ENCODE data around the gene CEP112. TPM values are rescaled to one million over a fixed set of nuclear protein-coding genes. Genes with fewer than 3 reads are reported as not detected.

The CEP112 gene
- total and polyA plus RNA-seq, 3 donors from 2014 or later: 50.2 to 107 (median 78.8) TPM

GRCh38 chr17:65856865-65857264 is 335.1 kb downstream of the CEP112 start:
- Histone ChIP-seq H3K36me3 (ENCODE audit: low read depth, missing control alignments) (no peaks in the 10 kb centered on the region), H3K9me3 (no peaks in the 10 kb centered on the region), H3K27ac (no peak overlapping the region), H3K4me1 (no peaks in the 10 kb centered on the region), H3K4me3 (no peak overlapping the region), H3K27me3 (no peaks in the 10 kb centered on the region)
- DNase-seq: no peak
- WGBS, 2 donors: 90 to 96% methylated on average over 2 of the region's 2 CpGs
- intact Hi-C loops (cut with DNase I; ENCODE audit: low total_unique reads): no loop called here
- TF ChIP-seq CTCF (IDR thresholded peaks at IDR 0.05) (no peak), POLR2A (IDR thresholded peaks at IDR 0.05) (no peak)

- WGBS, 2 donors: 92 to 97% methylated on average over 4 of the region's 4 CpGs
- intact Hi-C loops (cut with DNase I; ENCODE audit: low total_unique reads): no loop called here
- H3K4me1 ChIP-seq: no peaks in the 10 kb centered on the region
- no peaks in the 10 kb centered on the region for H3K36me3 ChIP-seq (ENCODE audit: low read depth, missing control alignments)
- TF ChIP-seq POLR2A (IDR thresholded peaks at IDR 0.05) (no peak), CTCF (IDR thresholded peaks at IDR 0.05) (no peak)
- no peaks in the 10 kb centered on the region for H3K27me3 ChIP-seq
- H3K9me3 ChIP-seq: no peaks in the 10 kb centered on the region
- no peak for DNase-seq
- H3K4me3 ChIP-seq: no peak overlapping the region
- H3K27ac ChIP-seq: no peak overlapping the region
Observed at GRCh38 chr17:65855675-65856074, 336.3 kb downstream of the CEP112 start.

GRCh38 chr17:65855245-65855644 is 336.7 kb downstream of the CEP112 start:
- H3K27ac ChIP-seq: no peak overlapping the region
- no peaks in the 10 kb centered on the region for H3K27me3 ChIP-seq
- no peak for DNase-seq
- no peaks in the 10 kb centered on the region for H3K9me3 ChIP-seq
- no peak overlapping the region for H3K4me3 ChIP-seq
- TF ChIP-seq CTCF (IDR thresholded peaks at IDR 0.05): no peak
- 93 to 95% methylated on average over 2 of the region's 2 CpGs for WGBS, 2 donors
- intact Hi-C loops (cut with DNase I; ENCODE audit: low total_unique reads): no loop called here
- H3K4me1 ChIP-seq: no peaks in the 10 kb centered on the region
- H3K36me3 ChIP-seq (ENCODE audit: low read depth, missing control alignments): no peaks in the 10 kb centered on the region

- no peak for TF ChIP-seq CTCF (IDR thresholded peaks at IDR 0.05)
- no peak for TF ChIP-seq POLR2A (IDR thresholded peaks at IDR 0.05)
- Histone ChIP-seq H3K36me3 (ENCODE audit: low read depth, missing control alignments) (no peaks in the 10 kb centered on the region), H3K27me3 (no peaks in the 10 kb centered on the region)
Observed at GRCh38 chr17:65853816-65854215, 338.1 kb downstream of the CEP112 start.

GRCh38 chr17:65852911-65853310 is 339.0 kb downstream of the CEP112 start:
- intact Hi-C loops (cut with DNase I; ENCODE audit: low total_unique reads): no loop called here
- no peak overlapping the region for H3K4me3 ChIP-seq
- H3K27me3 ChIP-seq: no peaks in the 10 kb centered on the region
- DNase-seq: no peak
- H3K9me3 ChIP-seq: no peaks in the 10 kb centered on the region
- H3K36me3 ChIP-seq (ENCODE audit: low read depth, missing control alignments): no peaks in the 10 kb centered on the region
- WGBS, 2 donors: 67 to 91% methylated on average over 1 of the region's 1 CpG
- TF ChIP-seq POLR2A (IDR thresholded peaks at IDR 0.05): no peak
- TF ChIP-seq CTCF (IDR thresholded peaks at IDR 0.05): no peak
- no peak overlapping the region for H3K27ac ChIP-seq
- peaks cover 2% of the 10 kb centered on the region for H3K4me1 ChIP-seq

More at GRCh38 chr17:65853816-65854215, 338.1 kb downstream of the CEP112 start:
- intact Hi-C loops (cut with DNase I; ENCODE audit: low total_unique reads): no loop called here
- DNase-seq: no peak
- Histone ChIP-seq H3K27ac (no peak overlapping the region), H3K4me1 (no peaks in the 10 kb centered on the region), H3K4me3 (no peak overlapping the region), H3K9me3 (no peaks in the 10 kb centered on the region)

Measured in testis (tissue), 3 donors.